Erythroblast (primary cell): Measurements from ENCODE around the gene CD79B.

ENCODE experiments used
- GATA1 ChIP-seq: IDR thresholded peaks from 2 replicates; pipeline ENCODE4 v1.6.1; 2011; ENCODE audit warnings: low read depth, mild to moderate bottlenecking, control low read depth, low read length, moderate library complexity
- POLR2A ChIP-seq: IDR thresholded peaks from 2 replicates; pipeline ENCODE4 v1.6.1; 2011; ENCODE audit warnings: mild to moderate bottlenecking, low read length

- TF ChIP-seq POLR2A (no peak), GATA1 (no peak)
Measured at GRCh38 chr17:63928172-63928666, 3.9 kb downstream of the CD79B start.
